HG02642 (cell line): ENCODE data around the gene ESF1.
"Not testable (repeated sequence)": the region's sequence is repeated elsewhere in the genome, so short reads cannot be mapped to it uniquely, and the experiment has no call there.

Source experiments
- ATAC-seq: cut with Tn5 transposase; IDR thresholded peaks from one replicate; pipeline ENCODE4 v1.9.1; 2021; ENCODE audit warnings: mild to moderate bottlenecking; ENCODE audit not compliant: unreplicated experiment, poor library complexity

The ESF1 gene

GRCh38 chr20:13744352-13744751, 40.4 kb downstream of the ESF1 start:
- ATAC-seq, result no peak

DNA sequence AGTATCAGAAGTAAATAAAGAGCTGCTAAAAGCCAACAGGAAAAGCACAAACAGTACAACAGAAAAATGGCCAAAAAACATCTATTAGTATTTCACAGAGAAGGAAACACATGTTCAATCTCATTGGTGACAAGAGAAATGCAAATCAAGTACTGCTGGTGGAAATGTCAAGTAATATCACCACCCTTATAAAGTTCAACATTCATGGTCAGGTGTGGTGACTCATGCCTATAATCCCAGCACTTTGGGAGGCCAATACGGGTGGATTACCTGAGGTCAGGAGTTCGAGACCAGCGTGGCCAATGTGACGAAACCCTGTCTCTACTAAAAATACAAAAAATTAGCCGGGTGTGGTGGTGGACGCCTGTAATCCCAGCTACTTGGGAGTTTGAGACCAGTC, 42.8 kb downstream of the ESF1 start:
- no peak for ATAC-seq

GRCh38 chr20:13739731-13740649, 44.7 kb downstream of the ESF1 start:
- ATAC-seq, result no peak

- not testable (repeated sequence) for ATAC-seq
Measured at GRCh38 chr20:13738187-13738586, 46.5 kb downstream of the ESF1 start.

- ATAC-seq, result no peak
Measured at GRCh38 chr20:13736436-13737191, 48.1 kb downstream of the ESF1 start.

GRCh38 chr20:13735826-13736225, 48.9 kb downstream of the ESF1 start:
- no peak for ATAC-seq

- no peak for ATAC-seq
Measured at GRCh38 chr20:13723011-13723410, 61.7 kb downstream of the ESF1 start.

- ATAC-seq, result peak; percentile 36
Measured at GRCh38 chr20:13718171-13718570, 66.5 kb downstream of the ESF1 start.

- peak; percentile 92 for ATAC-seq
Measured at GRCh38 chr20:13717631-13718044, 67.1 kb downstream of the ESF1 start.

DNA sequence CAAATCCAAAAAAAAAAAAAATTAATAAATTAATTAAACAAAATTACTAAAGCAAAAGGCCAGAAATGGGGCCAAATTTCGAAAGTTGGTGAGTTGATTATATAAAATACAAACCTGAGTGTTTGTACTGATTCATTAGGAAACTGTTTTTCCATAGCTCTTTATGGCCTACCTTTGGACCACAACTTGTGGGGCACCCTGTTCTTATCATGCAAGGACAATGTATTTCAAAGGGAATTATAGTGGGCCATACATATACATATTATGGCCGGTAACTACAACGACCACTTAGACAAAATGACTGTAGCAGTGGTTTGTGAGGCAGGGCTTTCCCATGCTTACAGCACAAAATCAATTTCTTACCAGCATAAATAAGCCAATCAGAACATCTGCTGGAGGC, 69.5 kb downstream of the ESF1 start:
- ATAC-seq, result no peak

DNA sequence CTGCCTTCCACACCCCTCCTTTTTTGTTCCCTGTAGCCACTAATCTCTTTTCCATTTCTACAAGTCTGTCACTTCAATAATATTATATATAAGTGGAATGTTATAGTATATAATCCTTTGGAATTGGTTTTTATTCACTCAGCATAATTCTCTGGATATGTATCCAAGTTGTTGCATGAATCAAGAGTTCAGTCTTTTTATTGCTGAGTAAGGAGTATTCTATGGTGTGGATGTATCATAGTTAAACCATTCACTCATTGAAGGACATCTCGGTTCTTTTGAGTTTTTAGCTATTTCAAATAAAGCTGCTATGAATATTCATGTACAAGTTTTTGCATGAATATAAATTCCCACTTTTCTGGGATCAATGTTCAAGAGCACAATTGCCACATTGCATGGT, 76.5 kb downstream of the ESF1 start:
- ATAC-seq, result no peak

- ATAC-seq, result no peak
Measured at GRCh38 chr20:13703265-13703664, 81.5 kb downstream of the ESF1 start.

DNA sequence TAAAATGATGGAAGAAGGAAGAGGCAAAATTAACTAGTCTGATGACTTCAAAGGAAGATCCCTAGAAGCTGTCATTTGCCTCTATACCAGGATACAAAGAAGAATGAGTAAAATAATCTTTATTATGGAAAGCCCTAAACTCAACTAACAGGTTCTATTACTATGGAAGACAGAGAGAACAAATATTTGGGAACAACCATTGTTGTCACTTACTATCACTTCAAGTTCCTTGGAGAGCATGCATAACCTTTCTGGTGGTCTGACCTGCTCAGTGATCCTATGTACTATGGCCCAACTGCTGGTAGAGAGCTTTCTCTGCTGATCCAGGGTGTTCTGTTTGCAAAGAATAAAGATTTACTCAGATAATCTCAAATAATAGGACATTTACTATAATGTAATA, 83.2 kb downstream of the ESF1 start:
- no peak for ATAC-seq

DNA sequence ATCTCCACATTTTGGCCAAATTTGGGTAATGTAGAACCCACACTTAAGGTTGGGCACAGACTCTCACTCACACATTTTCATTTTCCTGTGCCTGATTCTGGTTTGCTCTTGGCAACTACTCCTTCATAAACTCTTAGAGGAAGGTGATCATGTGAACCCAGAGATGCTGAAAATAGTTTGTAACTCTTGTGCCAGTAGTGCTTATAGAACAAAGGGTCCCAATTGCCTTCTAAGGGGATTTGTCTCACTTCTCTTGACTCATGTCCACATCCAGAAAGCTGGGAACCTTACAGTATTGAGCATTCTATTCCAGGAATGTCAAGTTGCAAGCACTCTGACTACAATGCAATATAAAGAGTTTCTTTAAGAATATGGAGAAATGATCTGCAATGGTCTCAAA, 84.0 kb downstream of the ESF1 start:
- no peak for ATAC-seq

DNA sequence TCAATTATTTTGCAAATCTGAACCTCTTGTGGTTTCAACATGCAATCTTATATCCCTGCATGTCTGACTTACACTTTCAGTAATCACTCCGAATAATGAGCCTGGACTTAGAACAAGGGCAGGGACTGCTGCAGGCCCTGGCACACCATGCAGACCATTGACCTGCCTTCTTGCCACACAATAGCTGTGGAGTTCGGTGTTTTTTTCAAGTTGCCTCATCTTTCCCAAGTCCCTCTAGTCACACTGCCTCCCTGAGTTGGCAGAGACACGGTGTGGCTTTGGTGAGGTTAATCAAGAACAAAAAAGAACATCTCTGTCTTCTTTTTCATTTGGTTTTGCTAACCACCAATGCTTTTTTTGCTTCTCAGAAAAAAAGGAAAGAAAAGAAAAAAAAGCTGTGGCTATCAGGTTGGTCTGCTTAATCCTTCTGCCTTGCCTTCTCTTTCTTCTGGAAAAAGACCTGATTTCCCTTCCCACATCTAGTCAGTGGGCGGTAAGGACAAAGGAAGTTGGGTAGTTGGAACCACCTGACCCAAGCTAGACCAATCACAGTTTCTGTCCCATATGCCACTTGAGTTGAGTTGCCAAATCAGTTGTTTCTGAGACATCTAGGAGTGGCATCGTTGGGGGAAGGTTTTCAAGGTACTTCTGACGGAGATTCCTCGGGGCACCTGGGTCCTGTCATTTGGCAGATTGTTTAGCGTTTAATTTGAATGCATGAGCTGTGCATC, 90.1 kb downstream of the ESF1 start:
- ATAC-seq, result no peak

- ATAC-seq, result no peak
Measured at GRCh38 chr20:13692802-13693736, 91.7 kb downstream of the ESF1 start.

GRCh38 chr20:13690943-13691342, 93.8 kb downstream of the ESF1 start:
- ATAC-seq, result no peak

GRCh38 chr20:13687815-13688214, 96.9 kb downstream of the ESF1 start:
- ATAC-seq, result no peak

GRCh38 chr20:13685623-13686022, 99.1 kb downstream of the ESF1 start:
- ATAC-seq, result no peak
